HCT116 (cell line): ENCODE results near the gene OPN5. TPM values are rescaled to one million over a fixed set of nuclear protein-coding genes. Genes with fewer than 3 reads are reported as not detected.

Experiments
- ATAC-seq: fragments of 200-7000 bp; cut with Tn5 transposase; 2 replicates; pipeline ENCODE4 v1.9.1; 2020; ENCODE audit warnings: mild to moderate bottlenecking, moderate library complexity
- BruUV-seq: library from RNA; stranded (reverse); fragments of 400-500 nt; replicated peaks from 2 replicates; lab custom pipeline; 2021; lab: Mats Ljungman, UMichigan
- CTCF ChIA-PET: fragments of 300-600 bp; sonication (Branson Sonifier 250); formaldehyde crosslinking; loops from one replicate; lab custom pipeline; 2021; ENCODE audit warnings: antibody characterized with exemption; lab: Charles Lee
- POLR2A ChIA-PET: fragments of 300-600, 350-600 bp; sonication (Branson Sonifier 250); formaldehyde crosslinking; loops from one replicate; lab custom pipeline; 2021; ENCODE audit warnings: antibody characterized with exemption; lab: Charles Lee
- RAD21 ChIA-PET, 2 experiments: fragments of 300-600 bp; sonication (Branson Sonifier 250); formaldehyde crosslinking; loops; one replicate each; lab custom pipeline; 2023; ENCODE audit warnings: low total read pairs in 2 of 2; ENCODE audit not compliant: uncharacterized antibody in 2 of 2, unreplicated experiment in 2 of 2, low non-redundant PET in 1 of 2; lab: Charles Lee
- DNase-seq: peaks from one replicate; pipeline ENCODE4 v3.0.0-alpha.2; 2010; ENCODE audit warnings: low read depth, low spot score
- H2AFZ ChIP-seq: fragments of 200-600 bp; shearing (Covaris generic), sonication (generic); 2 replicates; pipeline ENCODE4 v1.6.1; 2017; ENCODE audit warnings: low read depth, mixed run types, mixed read lengths, antibody characterized with exemption, low read length; ENCODE audit not compliant: poor library complexity, severe bottlenecking
- H3K27ac ChIP-seq: 2 replicates; pipeline ENCODE4 v1.5.1; 2012; ENCODE audit warnings: low read depth, low read length
- H3K27me3 ChIP-seq: fragments of 200-600 bp; sonication (generic); 2 replicates; pipeline ENCODE4 v1.6.1; 2016; ENCODE audit warnings: mixed run types, low read length, mixed read lengths; ENCODE audit not compliant: insufficient read depth
- H3K36me3 ChIP-seq, 2 experiments: fragments of 200-500 bp in 1 of 2; fragments of 200-600 bp in 1 of 2; sonication (Bioruptor generic) in 1 of 2; sonication (generic) in 1 of 2; 2 replicates each; pipeline versions ENCODE4 v1.5.1 to v1.6.1; 2014 to 2016; ENCODE audit warnings: low read length in 2 of 2, inconsistent platforms in 1 of 2, mixed read lengths in 1 of 2, mixed run types in 1 of 2; ENCODE audit not compliant: insufficient read depth in 2 of 2, control insufficient read depth in 1 of 2
- H3K4me1 ChIP-seq, 2 experiments: fragments of 200-600 bp in 1 of 2; sonication (generic) in 1 of 2; 2 replicates each; pipeline versions ENCODE4 v1.5.1 to v1.6.1; 2012 to 2017; ENCODE audit warnings: low read length in 2 of 2, inconsistent platforms in 1 of 2, mild to moderate bottlenecking in 1 of 2, mixed read lengths in 1 of 2, mixed run types in 1 of 2, moderate library complexity in 1 of 2; ENCODE audit not compliant: insufficient read depth in 2 of 2, control insufficient read depth in 1 of 2
- H3K4me2 ChIP-seq: fragments of 200-600 bp; sonication (generic); 2 replicates; pipeline ENCODE4 v1.6.1; 2017; ENCODE audit warnings: mixed run types, low read length, mixed read lengths
- H3K4me3 ChIP-seq, 2 experiments: fragments of 200-600 bp in 1 of 2; sonication (generic) in 1 of 2; replicated peaks in 1 of 2; 2 replicates each; pipeline ENCODE4 v1.5.1; 2011 to 2016; ENCODE audit warnings: low read length in 2 of 2, control low read depth in 1 of 2, low read depth in 1 of 2, mild to moderate bottlenecking in 1 of 2, mixed read lengths in 1 of 2, mixed run types in 1 of 2
- H3K79me2 ChIP-seq: fragments of 200-600 bp; sonication (generic); 2 replicates; pipeline ENCODE4 v1.6.1; 2017; ENCODE audit warnings: mild to moderate bottlenecking, mixed run types, low read length, moderate library complexity, mixed read lengths; ENCODE audit not compliant: insufficient read depth
- H3K9ac ChIP-seq: fragments of 200-600 bp; sonication (generic); 2 replicates; pipeline ENCODE4 v1.6.1; 2016; ENCODE audit warnings: low read length, mixed read lengths
- H3K9me2 ChIP-seq: fragments of 200-600 bp; sonication (generic), shearing (Covaris generic); 2 replicates; pipeline ENCODE4 v1.6.1; 2017; ENCODE audit warnings: mixed run types, mild to moderate bottlenecking, moderate library complexity; ENCODE audit not compliant: insufficient read depth
- H3K9me3 ChIP-seq, 2 experiments: fragments of 200-500 bp in 1 of 2; fragments of 200-600 bp in 1 of 2; sonication (Bioruptor generic) in 1 of 2; sonication (generic) in 1 of 2; 2 replicates each; pipeline ENCODE4 v1.6.1; 2014 to 2017; ENCODE audit warnings: low read length in 2 of 2, mixed read lengths in 2 of 2, inconsistent platforms in 1 of 2, low read depth in 1 of 2, mild to moderate bottlenecking in 1 of 2, mixed run types in 1 of 2, moderate library complexity in 1 of 2; ENCODE audit not compliant: control insufficient read depth in 1 of 2, insufficient read depth in 1 of 2
- H4K20me1 ChIP-seq: fragments of 200-600 bp; sonication (generic), shearing (Covaris generic); 2 replicates; pipeline ENCODE4 v1.6.1; 2017; ENCODE audit warnings: mixed run types, mild to moderate bottlenecking, moderate library complexity; ENCODE audit not compliant: insufficient read depth
- ATF3 ChIP-seq: IDR thresholded peaks from 2 replicates; pipeline ENCODE4 v1.6.1; 2012
- CBX3 ChIP-seq: IDR thresholded peaks from 2 replicates; pipeline ENCODE4 v1.6.1; 2012; ENCODE audit warnings: low read depth
- CEBPB ChIP-seq: IDR thresholded peaks from 2 replicates; pipeline ENCODE4 v1.6.1; 2012; ENCODE audit warnings: low read depth
- CTCF ChIP-seq, 3 experiments: fragments of 200-600 bp in 1 of 3; sonication (generic) in 1 of 3; IDR thresholded peaks in 2 of 3; conservative IDR thresholded peaks in 1 of 3; 2 replicates each; pipeline ENCODE4 v1.5.1; 2012 to 2017; ENCODE audit warnings: low read depth in 2 of 3, low read length in 2 of 3, antibody characterized with exemption in 1 of 3, borderline replicate concordance in 1 of 3, control low read depth in 1 of 3, mild to moderate bottlenecking in 1 of 3, mixed read lengths in 1 of 3, mixed run types in 1 of 3, moderate library complexity in 1 of 3; ENCODE audit not compliant: insufficient read depth in 1 of 3
- ELF1 ChIP-seq: IDR thresholded peaks from 2 replicates; pipeline ENCODE4 v1.6.1; 2012; ENCODE audit warnings: low read depth, borderline replicate concordance
- EZH2phosphoT487 ChIP-seq: fragments of 200-600 bp; IDR thresholded peaks from 2 replicates; pipeline ENCODE4 v1.6.1; 2018; ENCODE audit warnings: antibody characterized with exemption, borderline replicate concordance
- FOSL1 ChIP-seq: IDR thresholded peaks from 2 replicates; pipeline ENCODE4 v1.6.1; 2012; ENCODE audit warnings: low read depth
- JUND ChIP-seq: IDR thresholded peaks from 2 replicates; pipeline ENCODE4 v1.6.1; 2012
- POLR2A ChIP-seq: IDR thresholded peaks from 2 replicates; pipeline ENCODE4 v1.7.0; 2011; ENCODE audit warnings: borderline replicate concordance; ENCODE audit not compliant: insufficient read depth, insufficient read length; ENCODE audit errors: extremely low read depth
- POLR2AphosphoS5 ChIP-seq: IDR thresholded peaks from 2 replicates; pipeline ENCODE4 v1.6.1; 2011; ENCODE audit warnings: mild to moderate bottlenecking, low read depth, low read length, moderate library complexity
- REST ChIP-seq: IDR thresholded peaks from 2 replicates; pipeline ENCODE4 v1.6.1; 2012; ENCODE audit warnings: low read depth
- SIN3A ChIP-seq: IDR thresholded peaks from 2 replicates; pipeline ENCODE4 v1.6.1; 2012; ENCODE audit warnings: low read depth
- SP1 ChIP-seq: IDR thresholded peaks from 2 replicates; pipeline ENCODE4 v1.6.1; 2012; ENCODE audit warnings: low read depth
- SRF ChIP-seq: IDR thresholded peaks from 2 replicates; pipeline ENCODE4 v1.6.1; 2012; ENCODE audit warnings: low read depth
- TCF7L2 ChIP-seq: IDR thresholded peaks from 2 replicates; pipeline ENCODE4 v1.7.0; 2011; ENCODE audit warnings: borderline replicate concordance, inconsistent platforms; ENCODE audit not compliant: insufficient read depth, insufficient read length; ENCODE audit errors: extremely low read depth
- YY1 ChIP-seq: IDR thresholded peaks from 2 replicates; pipeline ENCODE4 v1.6.1; 2011; ENCODE audit warnings: low read length, low read depth, moderate library complexity, mild to moderate bottlenecking; ENCODE audit not compliant: insufficient replicate concordance; ENCODE audit errors: extremely low read depth
- ZFX ChIP-seq: fragments of 450-650 bp; IDR thresholded peaks from 2 replicates; pipeline ENCODE4 v1.6.1; 2017
- ZNF274 ChIP-seq: fragments of 200-500 bp; sonication (Bioruptor generic); IDR thresholded peaks from 2 replicates; pipeline ENCODE4 v1.6.1; 2014; ENCODE audit warnings: mild to moderate bottlenecking, low read depth, low read length, inconsistent platforms
- intact Hi-C: fragments of 100-400 bp; cut with micrococcal nuclease; formaldehyde crosslinking; loops from 2 replicates; pipeline ENCODE4 v1.10.0; 2022
- total RNA-seq: library from RNA; stranded (reverse); gene quantifications from one replicate; pipeline ENCODE4 v1.2.1, GENCODE V29; 2021; ENCODE audit not compliant: unreplicated experiment

Gene OPN5
- total RNA-seq, 1 experiment from 2014 or later, result not detected

- BruUV-seq, result no TSS peak
- no peaks in the 10 kb centered on the region for H3K36me3 ChIP-seq
- no peak for ATAC-seq
- H3K79me2 ChIP-seq, result no peaks in the 10 kb centered on the region
- H3K9me2 ChIP-seq, result no peaks in the 10 kb centered on the region
- H3K27me3 ChIP-seq, result no peaks in the 10 kb centered on the region
- H3K4me1 ChIP-seq, result no peaks in the 10 kb centered on the region
- H3K27ac ChIP-seq, result no peak overlapping the region
- H3K4me2 ChIP-seq, result no peak overlapping the region
- H3K4me3 ChIP-seq, result no peak overlapping the region
- intact Hi-C loops, result no loop called here
- H3K9me3 ChIP-seq, result no peaks in the 10 kb centered on the region
- H3K9ac ChIP-seq, result no peak overlapping the region
- no peak for TF ChIP-seq ZNF274
- TF ChIP-seq JUND, result no peak
- TF ChIP-seq CBX3, result no peak
- TF ChIP-seq SIN3A, result no peak
- TF ChIP-seq YY1, result no peak
- H4K20me1 ChIP-seq, result no peaks in the 10 kb centered on the region
- DNase-seq, result no peak
- RAD21 ChIA-PET, result no interaction called here
- no peak overlapping the region for H2AFZ ChIP-seq
- POLR2A ChIA-PET, result no interaction called here
- CTCF ChIA-PET, result no interaction called here
Measured at GRCh38 chr6:47769982-47770381, 11.8 kb upstream of the OPN5 start.

GRCh38 chr6:47772359-47772758 lies 9.5 kb upstream of the OPN5 start:
- Histone ChIP-seq H3K4me1 (no peaks in the 10 kb centered on the region), H3K27ac (no peak overlapping the region), H3K9ac (no peak overlapping the region), H3K4me2 (no peak overlapping the region), H3K79me2 (no peaks in the 10 kb centered on the region), H3K36me3 (no peaks in the 10 kb centered on the region), H3K9me2 (no peaks in the 10 kb centered on the region), H3K4me3 (no peak overlapping the region), H3K27me3 (no peaks in the 10 kb centered on the region), H4K20me1 (no peaks in the 10 kb centered on the region), H3K9me3 (no peaks in the 10 kb centered on the region), H2AFZ (no peak overlapping the region)
- ChIA-PET POLR2A (no interaction called here), RAD21 (no interaction called here), CTCF (no interaction called here)
- no peak for ATAC-seq
- DNase-seq, result no peak
- no TSS peak for BruUV-seq
- intact Hi-C loops, result no loop called here
- no peak for TF ChIP-seq SP1
- TF ChIP-seq EZH2phosphoT487, result no peak
- TF ChIP-seq YY1, result no peak
- TF ChIP-seq ZFX, result no peak
- no peak for TF ChIP-seq FOSL1
- no peak for TF ChIP-seq CTCF (IDR thresholded peaks at IDR 0.05 in 2 of 3, conservative IDR thresholded peaks at IDR 0.05 in 1 of 3; ENCODE audit: borderline replicate concordance in 1 of 3, insufficient read depth in 1 of 3, low read depth in 2 of 3, low read length in 2 of 3)
- no peak for TF ChIP-seq TCF7L2
- TF ChIP-seq REST, result no peak
- no peak for TF ChIP-seq POLR2A
- TF ChIP-seq POLR2AphosphoS5, result no peak
- TF ChIP-seq ELF1, result no peak
- no peak for TF ChIP-seq CBX3
- no peak for TF ChIP-seq ATF3
- no peak for TF ChIP-seq ZNF274
- no peak for TF ChIP-seq SRF
- TF ChIP-seq CEBPB, result no peak
